Transverse colon (tissue), 4 donors: Measurements from ENCODE around the gene IL4I1. TPM values are rescaled to one million over a fixed set of nuclear protein-coding genes. Genes with fewer than 3 reads are reported as not detected.

ENCODE experiments used
- DNase-seq: peaks from one replicate; pipeline ENCODE4 v3.0.0-alpha.2; 2019
- H3K27ac ChIP-seq, 4 donors: fragments of 200-600 bp; sonication (generic); 2 replicates each; pipeline ENCODE4 v1.5.1; 2016 to 2018; ENCODE audit warnings: inconsistent platforms in 4 of 4
- H3K27me3 ChIP-seq: fragments of 200-600 bp; sonication (generic); 2 replicates; pipeline ENCODE4 v1.5.1; 2017; ENCODE audit warnings: inconsistent platforms
- H3K36me3 ChIP-seq, 4 donors: fragments of 200-600 bp; sonication (generic); 2 replicates each; pipeline ENCODE4 v1.5.1; 2017 to 2019; ENCODE audit warnings: inconsistent platforms in 4 of 4
- H3K4me1 ChIP-seq, 4 donors: fragments of 200-600 bp; sonication (generic); 2 replicates each; pipeline ENCODE4 v1.5.1; 2017 to 2020; ENCODE audit warnings: inconsistent platforms in 4 of 4
- H3K4me3 ChIP-seq, 4 donors: fragments of 200-600 bp; sonication (generic); 1 replicate in 1 of 4; 2 replicates in 3 of 4; pipeline versions ENCODE4 v1.5.1 to v1.6.1; 2017 to 2019; ENCODE audit warnings: inconsistent platforms in 4 of 4
- H3K9me3 ChIP-seq, 2 donors: fragments of 200-600 bp; sonication (generic); 2 replicates each; pipeline ENCODE4 v1.5.1; 2017 to 2019; ENCODE audit warnings: inconsistent platforms in 2 of 2
- EP300 ChIP-seq: sonication (generic); formaldehyde crosslinking; IDR thresholded peaks from one replicate; pipeline ENCODE4 v1.6.1; 2017; ENCODE audit warnings: antibody characterized with exemption, low read depth
- POLR2A ChIP-seq: fragments of 450-650 bp; IDR thresholded peaks from one replicate; pipeline ENCODE4 v1.6.1; 2016; ENCODE audit warnings: antibody characterized with exemption, mild to moderate bottlenecking, moderate library complexity
- POLR2AphosphoS5 ChIP-seq, 3 donors: sonication (generic); formaldehyde crosslinking; IDR thresholded peaks; one replicate each; pipeline ENCODE4 v1.6.1; 2016; ENCODE audit warnings: antibody characterized with exemption in 3 of 3
- WGBS, 2 donors: methylation state at CpG; one replicate each; pipeline ENCODE4 v1.1.5; 2018; ENCODE audit warnings: low coverage in 1 of 2; 5-methylcytosine and 5-hydroxymethylcytosine counted together
- in situ Hi-C, 4 donors: fragments of 200-750 bp; cut with MboI; loops; one replicate each; pipeline versions ENCODE4 v1.15.0 to v1.15.1; 2017; ENCODE audit warnings: low sequenced_read_pairs in 3 of 4, low pct_ligation_motif_present in 1 of 4, low pct_unique_long_range_greater_than_20kb in 1 of 4
- intact Hi-C: fragments of 100-400 bp; cut with DNase I; formaldehyde crosslinking; loops from one replicate; pipeline ENCODE4 v1.15.1; 2023; ENCODE audit warnings: low total_unique reads
- total RNA-seq, 4 donors: library from RNA; depleted of rRNA; stranded (reverse); fragments of >200 nt; gene quantifications; one replicate each; pipeline ENCODE4 v1.1.0, GENCODE V29; 2016
- TF ChIP-seq, protein P1 (sequence below), 5 experiments: fragments of 200-600 bp in 3 of 5; fragments of 450-650 bp in 2 of 5; sonication (generic) in 3 of 5; IDR thresholded peaks; 1 replicate in 2 of 5; 2 replicates in 3 of 5; pipeline ENCODE4 v1.5.1; 2016 to 2017; ENCODE audit warnings: antibody characterized with exemption in 5 of 5, inconsistent platforms in 3 of 5, mild to moderate bottlenecking in 2 of 5, moderate library complexity in 1 of 5

The IL4I1 gene
- total RNA-seq, 4 donors from 2014 or later = 2.1 TPM; not detected in 3

DNA sequence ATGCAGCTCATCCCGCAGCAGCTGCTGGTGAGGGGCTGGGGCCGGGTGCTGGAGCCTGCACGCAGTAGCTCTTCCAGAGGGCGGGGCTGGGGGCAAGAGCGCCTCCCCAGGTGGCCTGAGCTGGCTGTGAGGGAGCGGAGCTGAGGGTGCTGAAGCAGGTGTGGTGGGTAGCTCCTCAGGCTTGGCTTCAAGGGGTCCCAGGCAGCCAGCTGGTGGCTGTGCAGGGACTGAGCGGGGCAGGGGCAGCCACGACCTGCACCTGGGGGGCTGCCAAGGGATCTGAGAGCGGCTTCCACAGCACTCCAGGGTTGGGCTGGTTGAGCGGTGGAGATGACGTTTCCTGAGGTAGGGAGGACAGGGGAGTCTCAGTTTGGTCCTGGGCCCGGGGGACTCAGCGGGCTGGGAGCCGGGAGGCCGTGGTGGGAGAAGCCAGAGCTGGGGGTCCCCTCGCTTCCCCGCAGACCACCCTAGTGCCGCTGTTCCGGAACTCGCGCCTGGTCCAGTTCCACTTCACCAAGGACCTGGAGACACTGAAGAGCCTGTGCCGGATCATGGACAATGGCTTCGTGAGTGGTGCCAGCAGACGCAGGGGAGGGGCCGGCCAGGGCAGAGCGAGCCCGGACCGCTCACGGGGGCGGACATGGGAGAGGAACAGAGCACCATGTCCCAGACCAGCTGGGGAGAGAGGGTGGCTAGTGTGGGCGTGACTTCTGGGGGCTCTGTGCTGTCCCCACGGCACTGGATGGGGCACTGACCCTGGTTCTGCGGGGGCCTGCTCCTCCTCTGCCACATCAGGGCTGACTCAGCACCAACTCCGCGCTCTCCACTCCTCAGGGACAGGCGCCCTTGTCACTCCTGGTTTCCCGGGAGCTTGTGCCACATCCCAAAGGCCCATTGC, 38.4 kb downstream of the IL4I1 start:
- in situ Hi-C loops (loop anchor here in 1 of 4 donors (25.0 kb wide), 1 partner anchor 371 kb away; the partner anchor contains the start of genes RPL13A and RPS11), intact Hi-C loops (no loop called here)
- no peaks in the 10 kb centered on the region for H3K27me3 ChIP-seq
- DNase-seq = no peak
- H3K4me1 ChIP-seq = peaks cover 7 to 19% (median 11%) of the 10 kb centered on the region in 4 donors
- H3K4me3 ChIP-seq = no peak overlapping the region
- H3K36me3 ChIP-seq = peaks cover 0 to 11% (median 2%) of the 10 kb centered on the region in 4 donors
- H3K9me3 ChIP-seq = no peaks in the 10 kb centered on the region
- TF ChIP-seq POLR2AphosphoS5 (IDR thresholded peaks at IDR 0.05) = no peak
- no peak for TF ChIP-seq EP300
- TF ChIP-seq POLR2A = no peak
- TF ChIP-seq, protein P1, sequence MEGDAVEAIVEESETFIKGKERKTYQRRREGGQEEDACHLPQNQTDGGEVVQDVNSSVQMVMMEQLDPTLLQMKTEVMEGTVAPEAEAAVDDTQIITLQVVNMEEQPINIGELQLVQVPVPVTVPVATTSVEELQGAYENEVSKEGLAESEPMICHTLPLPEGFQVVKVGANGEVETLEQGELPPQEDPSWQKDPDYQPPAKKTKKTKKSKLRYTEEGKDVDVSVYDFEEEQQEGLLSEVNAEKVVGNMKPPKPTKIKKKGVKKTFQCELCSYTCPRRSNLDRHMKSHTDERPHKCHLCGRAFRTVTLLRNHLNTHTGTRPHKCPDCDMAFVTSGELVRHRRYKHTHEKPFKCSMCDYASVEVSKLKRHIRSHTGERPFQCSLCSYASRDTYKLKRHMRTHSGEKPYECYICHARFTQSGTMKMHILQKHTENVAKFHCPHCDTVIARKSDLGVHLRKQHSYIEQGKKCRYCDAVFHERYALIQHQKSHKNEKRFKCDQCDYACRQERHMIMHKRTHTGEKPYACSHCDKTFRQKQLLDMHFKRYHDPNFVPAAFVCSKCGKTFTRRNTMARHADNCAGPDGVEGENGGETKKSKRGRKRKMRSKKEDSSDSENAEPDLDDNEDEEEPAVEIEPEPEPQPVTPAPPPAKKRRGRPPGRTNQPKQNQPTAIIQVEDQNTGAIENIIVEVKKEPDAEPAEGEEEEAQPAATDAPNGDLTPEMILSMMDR (IDR thresholded peaks at IDR 0.05) = no peak
- WGBS, 2 donors = 90% methylated on average over 37 of the region's 37 CpGs; no CpG with 5 or more reads in 1 of the 2 donors
- no peak overlapping the region for H3K27ac ChIP-seq

DNA sequence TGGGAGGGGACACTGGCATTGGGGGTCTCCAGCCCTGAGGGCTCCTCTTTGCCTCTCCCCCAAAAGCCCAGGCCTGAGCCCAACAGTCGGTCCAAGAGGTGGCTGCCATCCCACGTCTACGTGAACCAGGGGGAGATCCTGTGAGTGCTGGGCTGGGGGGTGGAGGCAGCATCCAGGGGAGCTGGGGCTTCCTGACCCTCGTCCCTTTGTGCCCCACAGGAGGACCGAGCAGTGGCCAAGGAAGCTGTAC, 38.9 kb downstream of the IL4I1 start:
- in situ Hi-C loops = loop anchor here in 1 of 4 donors (25.0 kb wide), 1 partner anchor 370 kb away; the partner anchor contains the start of genes RPL13A and RPS11
- no peaks in the 10 kb centered on the region for H3K9me3 ChIP-seq
- no peak overlapping the region for H3K27ac ChIP-seq
- intact Hi-C loops = no loop called here
- no peak overlapping the region for H3K4me3 ChIP-seq
- no peaks in the 10 kb centered on the region for H3K27me3 ChIP-seq
- peaks cover 9 to 20% (median 15%) of the 10 kb centered on the region in 4 donors for H3K4me1 ChIP-seq
- 67% methylated on average over 4 of the region's 5 CpGs; no CpG with 5 or more reads in 1 of the 2 donors for WGBS, 2 donors
- no peak for DNase-seq
- H3K36me3 ChIP-seq = peaks cover 0 to 11% (median 2%) of the 10 kb centered on the region in 4 donors
- TF ChIP-seq POLR2A (no peak), POLR2AphosphoS5 (IDR thresholded peaks at IDR 0.05) (no peak), EP300 (no peak)
- TF ChIP-seq, protein P1 (IDR thresholded peaks at IDR 0.05) = no peak

DNA sequence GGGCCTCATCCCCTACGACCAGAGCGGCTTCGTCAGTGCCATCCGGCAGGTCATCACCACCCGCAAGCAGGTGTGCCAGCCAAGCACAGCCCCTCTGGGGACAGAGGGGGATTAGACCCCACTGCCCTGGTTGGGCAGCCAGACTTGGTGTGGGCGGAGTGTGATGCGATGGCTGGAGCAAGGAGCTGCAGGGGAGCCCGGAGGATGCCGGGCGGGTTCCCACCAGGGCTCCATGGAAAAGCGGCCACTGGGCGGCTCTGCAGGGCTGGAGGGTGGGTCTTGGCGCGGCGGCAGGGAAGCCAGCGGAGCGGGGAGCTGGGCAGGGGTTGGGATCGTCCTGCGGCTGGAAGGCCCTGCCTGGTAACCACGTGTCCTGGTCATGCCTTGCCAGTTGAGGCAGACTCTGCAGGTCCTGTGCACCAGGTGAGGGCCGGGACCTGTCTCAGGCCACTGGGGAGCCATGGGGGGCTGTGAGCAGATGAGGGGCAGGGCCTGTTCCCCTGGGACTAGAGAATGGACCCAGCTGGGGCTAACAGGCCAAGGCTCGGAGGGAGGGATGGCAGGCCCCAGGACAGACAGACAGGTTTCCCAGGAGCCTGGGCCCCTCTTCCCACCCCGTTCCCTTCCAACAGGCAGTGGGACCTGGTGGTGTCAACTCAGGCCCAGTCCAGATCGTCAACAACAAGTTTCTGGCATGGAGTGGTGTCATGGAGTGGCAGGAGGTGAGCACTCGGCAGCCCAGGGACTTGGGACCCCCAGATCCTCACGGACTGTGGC, 39.4 kb downstream of the IL4I1 start:
- Histone ChIP-seq H3K4me3 (no peak overlapping the region), H3K36me3 (peaks cover 0 to 11% (median 2%) of the 10 kb centered on the region in 4 donors), H3K27ac (no peak overlapping the region), H3K4me1 (peaks cover 14 to 25% (median 20%) of the 10 kb centered on the region in 4 donors), H3K9me3 (no peaks in the 10 kb centered on the region), H3K27me3 (no peaks in the 10 kb centered on the region)
- WGBS, 2 donors = 94% methylated on average over 26 of the region's 26 CpGs; no CpG with 5 or more reads in 1 of the 2 donors
- in situ Hi-C loops = loop anchor here in 1 of 4 donors (25.0 kb wide), 1 partner anchor 370 kb away; the partner anchor contains the start of genes RPL13A and RPS11
- intact Hi-C loops = no loop called here
- peak in 1 of 3 donors; percentile 2 for TF ChIP-seq POLR2AphosphoS5 (IDR thresholded peaks at IDR 0.05)
- TF ChIP-seq POLR2A = no peak
- no peak for DNase-seq

DNA sequence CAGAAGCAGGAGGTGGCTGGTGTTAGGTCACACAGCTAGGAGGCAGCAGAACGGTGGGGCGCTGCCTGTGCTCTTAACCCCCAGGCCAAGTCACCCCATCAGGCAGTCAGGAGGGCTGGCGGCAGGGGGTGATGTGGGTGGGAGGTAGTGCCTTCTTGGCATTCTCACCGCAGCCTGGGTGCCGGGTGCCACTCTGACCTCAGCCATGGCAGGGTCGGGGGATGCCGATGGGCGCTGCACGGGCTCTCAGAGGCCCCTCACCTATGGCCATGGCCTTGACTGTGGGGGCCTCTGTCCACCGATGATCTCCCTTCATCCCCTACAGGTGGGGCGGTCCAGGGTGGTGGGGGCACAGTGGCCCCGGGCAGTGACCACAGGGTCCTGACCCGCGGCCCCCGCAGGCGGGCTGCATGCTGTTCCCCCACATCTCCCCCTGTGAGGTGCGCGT, 40.1 kb downstream of the IL4I1 start:
- in situ Hi-C loops = loop anchor here in 1 of 4 donors (25.0 kb wide), 1 partner anchor 369 kb away; the partner anchor contains the start of genes RPL13A and RPS11
- H3K36me3 ChIP-seq = peaks cover 0 to 11% (median 2%) of the 10 kb centered on the region in 4 donors
- TF ChIP-seq, protein P1 (IDR thresholded peaks at IDR 0.05) = no peak
- TF ChIP-seq EP300 = no peak
- peaks cover 18 to 30% (median 24%) of the 10 kb centered on the region in 4 donors for H3K4me1 ChIP-seq
- no peaks in the 10 kb centered on the region for H3K27me3 ChIP-seq
- no peaks in the 10 kb centered on the region for H3K9me3 ChIP-seq
- intact Hi-C loops = no loop called here
- no peak for DNase-seq
- H3K27ac ChIP-seq = no peak overlapping the region
- no peak overlapping the region for H3K4me3 ChIP-seq
- 87% methylated on average over 18 of the region's 18 CpGs; no CpG with 5 or more reads in 1 of the 2 donors for WGBS, 2 donors
